ENCODE data around the gene ADAM12.

GRCh38 chr10:126351021-126351420, 37.3 kb downstream of the ADAM12 start:
- TF ChIP-seq POLR2A (IDR thresholded peaks at IDR 0.05) = no peak
- TF ChIP-seq, protein P1, sequence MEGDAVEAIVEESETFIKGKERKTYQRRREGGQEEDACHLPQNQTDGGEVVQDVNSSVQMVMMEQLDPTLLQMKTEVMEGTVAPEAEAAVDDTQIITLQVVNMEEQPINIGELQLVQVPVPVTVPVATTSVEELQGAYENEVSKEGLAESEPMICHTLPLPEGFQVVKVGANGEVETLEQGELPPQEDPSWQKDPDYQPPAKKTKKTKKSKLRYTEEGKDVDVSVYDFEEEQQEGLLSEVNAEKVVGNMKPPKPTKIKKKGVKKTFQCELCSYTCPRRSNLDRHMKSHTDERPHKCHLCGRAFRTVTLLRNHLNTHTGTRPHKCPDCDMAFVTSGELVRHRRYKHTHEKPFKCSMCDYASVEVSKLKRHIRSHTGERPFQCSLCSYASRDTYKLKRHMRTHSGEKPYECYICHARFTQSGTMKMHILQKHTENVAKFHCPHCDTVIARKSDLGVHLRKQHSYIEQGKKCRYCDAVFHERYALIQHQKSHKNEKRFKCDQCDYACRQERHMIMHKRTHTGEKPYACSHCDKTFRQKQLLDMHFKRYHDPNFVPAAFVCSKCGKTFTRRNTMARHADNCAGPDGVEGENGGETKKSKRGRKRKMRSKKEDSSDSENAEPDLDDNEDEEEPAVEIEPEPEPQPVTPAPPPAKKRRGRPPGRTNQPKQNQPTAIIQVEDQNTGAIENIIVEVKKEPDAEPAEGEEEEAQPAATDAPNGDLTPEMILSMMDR (IDR thresholded peaks at IDR 0.05) = no peak
- no peak for TF ChIP-seq POLR2AphosphoS5 (IDR thresholded peaks at IDR 0.05)

Measured in prostate gland (tissue), 2 donors.